HUES48 (cell line): Measurements from ENCODE around the gene ATXN7L1.
"Not testable (repeated sequence)": the region's sequence is repeated elsewhere in the genome, so short reads cannot be mapped to it uniquely, and the experiment has no call there.

Source experiments
- H3K27ac ChIP-seq: one replicate; pipeline ENCODE4 v1.7.0; 2013; ENCODE audit warnings: low read depth, low read length, inconsistent platforms
- H3K27me3 ChIP-seq: 2 replicates; pipeline ENCODE4 v1.6.1; 2013; ENCODE audit warnings: mild to moderate bottlenecking, low read length; ENCODE audit not compliant: control insufficient read depth, insufficient read depth
- H3K36me3 ChIP-seq: 2 replicates; pipeline ENCODE4 v1.6.1; 2013; ENCODE audit warnings: low read length; ENCODE audit not compliant: control insufficient read depth, insufficient read depth
- H3K4me1 ChIP-seq: 2 replicates; pipeline ENCODE4 v1.6.1; 2013; ENCODE audit warnings: mild to moderate bottlenecking, low read length; ENCODE audit not compliant: control insufficient read depth, insufficient read depth
- H3K4me3 ChIP-seq: 2 replicates; pipeline ENCODE4 v1.5.1; 2013; ENCODE audit warnings: mild to moderate bottlenecking, low read depth, low read length
- H3K9ac ChIP-seq: 2 replicates; pipeline ENCODE4 v1.6.1; 2013; ENCODE audit warnings: mild to moderate bottlenecking, low read depth, low read length, moderate library complexity
- H3K9me3 ChIP-seq: 2 replicates; pipeline ENCODE4 v1.6.1; 2013; ENCODE audit warnings: low read length; ENCODE audit not compliant: control insufficient read depth, insufficient read depth

Gene ATXN7L1

GRCh38 chr7:105800442-105800841 lies 76.0 kb downstream of the ATXN7L1 start:
- H3K27ac ChIP-seq, result no peak overlapping the region
- peaks cover 27% of the 10 kb centered on the region for H3K4me1 ChIP-seq
- no peak overlapping the region for H3K9ac ChIP-seq
- H3K9me3 ChIP-seq, result no peaks in the 10 kb centered on the region
- H3K27me3 ChIP-seq, result no peaks in the 10 kb centered on the region
- no peaks in the 10 kb centered on the region for H3K36me3 ChIP-seq
- no peak overlapping the region for H3K4me3 ChIP-seq

- Histone ChIP-seq H3K9me3 (no peaks in the 10 kb centered on the region), H3K27ac (no peak overlapping the region), H3K36me3 (no peaks in the 10 kb centered on the region), H3K4me1 (peaks cover 24% of the 10 kb centered on the region), H3K4me3 (no peak overlapping the region), H3K9ac (no peak overlapping the region), H3K27me3 (no peaks in the 10 kb centered on the region)
Observed at GRCh38 chr7:105799677-105800076, 76.7 kb downstream of the ATXN7L1 start.

GRCh38 chr7:105799006-105799405 lies 77.4 kb downstream of the ATXN7L1 start:
- no peak overlapping the region for H3K4me3 ChIP-seq
- H3K27me3 ChIP-seq, result no peaks in the 10 kb centered on the region
- 0 out of 2 replicates have a peak, but pooled peaks cover 2% of the 10 kb centered on the region for H3K36me3 ChIP-seq
- H3K9ac ChIP-seq, result no peak overlapping the region
- peaks cover 24% of the 10 kb centered on the region for H3K4me1 ChIP-seq
- H3K9me3 ChIP-seq, result no peaks in the 10 kb centered on the region
- no peak overlapping the region for H3K27ac ChIP-seq

- Histone ChIP-seq H3K36me3 (0 out of 2 replicates have a peak, but pooled peaks cover 3% of the 10 kb centered on the region), H3K27ac (no peak overlapping the region), H3K9ac (no peak overlapping the region), H3K4me3 (no peak overlapping the region), H3K4me1 (peaks cover 24% of the 10 kb centered on the region), H3K27me3 (no peaks in the 10 kb centered on the region), H3K9me3 (no peaks in the 10 kb centered on the region)
Observed at GRCh38 chr7:105797652-105798051, 78.7 kb downstream of the ATXN7L1 start.

- no peak overlapping the region for H3K27ac ChIP-seq
- H3K36me3 ChIP-seq, result 0 out of 2 replicates have a peak, but pooled peaks cover 3% of the 10 kb centered on the region
- H3K9ac ChIP-seq, result no peak overlapping the region
- no peaks in the 10 kb centered on the region for H3K9me3 ChIP-seq
- no peak overlapping the region for H3K4me3 ChIP-seq
- peaks cover 27% of the 10 kb centered on the region for H3K4me1 ChIP-seq
- H3K27me3 ChIP-seq, result no peaks in the 10 kb centered on the region
Observed at GRCh38 chr7:105796365-105796764, 80.0 kb downstream of the ATXN7L1 start.

- Histone ChIP-seq H3K9me3 (no peaks in the 10 kb centered on the region), H3K27me3 (no peaks in the 10 kb centered on the region), H3K27ac (no peak overlapping the region), H3K9ac (no peak overlapping the region), H3K4me3 (no peak overlapping the region), H3K36me3 (0 out of 2 replicates have a peak, but pooled peaks cover 3% of the 10 kb centered on the region), H3K4me1 (peaks cover 27% of the 10 kb centered on the region)
Observed at GRCh38 chr7:105794741-105795729, 81.4 kb downstream of the ATXN7L1 start.

GRCh38 chr7:105792488-105793370 lies 83.7 kb downstream of the ATXN7L1 start:
- Histone ChIP-seq H3K4me3 (no peak overlapping the region), H3K4me1 (peaks cover 11% of the 10 kb centered on the region), H3K36me3 (0 out of 2 replicates have a peak, but pooled peaks cover 3% of the 10 kb centered on the region), H3K9me3 (no peaks in the 10 kb centered on the region), H3K27ac (peak overlapping the region; percentile 23), H3K27me3 (no peaks in the 10 kb centered on the region), H3K9ac (no peak overlapping the region)

- H3K9me3 ChIP-seq, result no peaks in the 10 kb centered on the region
- H3K4me1 ChIP-seq, result peaks cover 7% of the 10 kb centered on the region
- H3K27ac ChIP-seq, result peak overlapping the region; percentile 23
- H3K27me3 ChIP-seq, result no peaks in the 10 kb centered on the region
- H3K36me3 ChIP-seq, result 0 out of 2 replicates have a peak, but pooled peaks cover 4% of the 10 kb centered on the region
- H3K9ac ChIP-seq, result no peak overlapping the region
- no peak overlapping the region for H3K4me3 ChIP-seq
Observed at GRCh38 chr7:105791926-105792325, 84.5 kb downstream of the ATXN7L1 start.

GRCh38 chr7:105790996-105791395 lies 85.4 kb downstream of the ATXN7L1 start:
- Histone ChIP-seq H3K9ac (no peak overlapping the region), H3K27ac (no peak overlapping the region), H3K4me3 (no peak overlapping the region), H3K36me3 (0 out of 2 replicates have a peak, but pooled peaks cover 8% of the 10 kb centered on the region), H3K4me1 (peaks cover 7% of the 10 kb centered on the region), H3K27me3 (no peaks in the 10 kb centered on the region), H3K9me3 (no peaks in the 10 kb centered on the region)

- H3K36me3 ChIP-seq, H3K9ac ChIP-seq, H3K4me1 ChIP-seq, H3K27ac ChIP-seq, H3K27me3 ChIP-seq, H3K4me3 ChIP-seq, H3K9me3 ChIP-seq: not testable (repeated sequence)
Observed at GRCh38 chr7:105790452-105790851, 85.9 kb downstream of the ATXN7L1 start.
